NCI-H1105 (cell line): Measurements from ENCODE around the gene PTPN3.

Source experiments
- DNase-seq: peaks from one replicate; lab custom pipeline; 2025; lab: John Stamatoyannopoulos, UW

PTPN3 gene

GRCh38 chr9:109500421-109500974 is 2.4 kb upstream of the PTPN3 start:
- no peak for DNase-seq

GRCh38 chr9:109499631-109500410 is 1.7 kb upstream of the PTPN3 start:
- peak; percentile 26 for DNase-seq

- DNase-seq: no peak
Measured at GRCh38 chr9:109499093-109499630, 1.1 kb upstream of the PTPN3 start.

- DNase-seq: peak; percentile 59
Measured at GRCh38 chr9:109497226-109498153, 617 bp downstream of the PTPN3 start.

- DNase-seq: no peak
Measured at GRCh38 chr9:109496841-109497225, 1.3 kb downstream of the PTPN3 start.

- DNase-seq: no peak
Measured at GRCh38 chr9:109496218-109496617, 1.9 kb downstream of the PTPN3 start.

GRCh38 chr9:109493648-109494047 is 4.5 kb downstream of the PTPN3 start:
- DNase-seq: no peak

GRCh38 chr9:109491590-109491989 is 6.5 kb downstream of the PTPN3 start:
- no peak for DNase-seq

GRCh38 chr9:109488791-109489492 is 9.2 kb downstream of the PTPN3 start:
- DNase-seq: no peak

- no peak for DNase-seq
Measured at GRCh38 chr9:109488351-109488750, 9.8 kb downstream of the PTPN3 start.

- no peak for DNase-seq
Measured at GRCh38 chr9:109487247-109487646, 10.9 kb downstream of the PTPN3 start.

GRCh38 chr9:109483744-109484429 is 14.2 kb downstream of the PTPN3 start:
- no peak for DNase-seq

GRCh38 chr9:109482391-109482916 is 15.7 kb downstream of the PTPN3 start:
- no peak for DNase-seq

GRCh38 chr9:109481856-109482255 is 16.3 kb downstream of the PTPN3 start:
- DNase-seq: no peak

- DNase-seq: no peak
Measured at GRCh38 chr9:109479822-109480221, 18.3 kb downstream of the PTPN3 start.

GRCh38 chr9:109478665-109479380 is 19.3 kb downstream of the PTPN3 start:
- DNase-seq: no peak

GRCh38 chr9:109478051-109478563 is 20.0 kb downstream of the PTPN3 start:
- DNase-seq: no peak

- no peak for DNase-seq
Measured at GRCh38 chr9:109477258-109478050, 20.7 kb downstream of the PTPN3 start.

- no peak for DNase-seq
Measured at GRCh38 chr9:109476642-109477257, 21.4 kb downstream of the PTPN3 start.
